Hematopoietic multipotent progenitor cell treated with erythropoietin and hydrocortisone succinate and interleukin-3 and kit ligand, for 15 days (in vitro differentiated cells): Measurements from ENCODE around the gene PRPH2.

ENCODE experiments used
- DNase-seq: peaks from one replicate; pipeline ENCODE4 v3.0.0-alpha.2; 2015; ENCODE audit warnings: low spot score

PRPH2 gene

GRCh38 chr6:42698217-42698616, 24.2 kb downstream of the PRPH2 start:
- DNase-seq = no peak

GRCh38 chr6:42697268-42697655, 25.1 kb downstream of the PRPH2 start:
- DNase-seq = no peak

- peak; percentile 73 for DNase-seq
These were observed 25.7 kb downstream of the PRPH2 start for GRCh38 chr6:42696526-42697267.

GRCh38 chr6:42694586-42694985, 27.8 kb downstream of the PRPH2 start:
- no peak for DNase-seq

- no peak for DNase-seq
These were observed 28.6 kb downstream of the PRPH2 start for GRCh38 chr6:42693725-42694323.

- DNase-seq = no peak
These were observed 30.1 kb downstream of the PRPH2 start for GRCh38 chr6:42692137-42692911.

GRCh38 chr6:42690872-42691271, 31.5 kb downstream of the PRPH2 start:
- no peak for DNase-seq

- no peak for DNase-seq
These were observed 32.2 kb downstream of the PRPH2 start for GRCh38 chr6:42690151-42690702.

GRCh38 chr6:42689371-42689770, 33.0 kb downstream of the PRPH2 start:
- no peak for DNase-seq

GRCh38 chr6:42688281-42688680, 34.1 kb downstream of the PRPH2 start:
- DNase-seq = no peak

- DNase-seq = no peak
These were observed 43.0 kb downstream of the PRPH2 start for GRCh38 chr6:42679358-42679757.

- no peak for DNase-seq
These were observed 47.6 kb downstream of the PRPH2 start for GRCh38 chr6:42674780-42675179.

- DNase-seq = peak; percentile 83
These were observed 48.0 kb downstream of the PRPH2 start for GRCh38 chr6:42674368-42674767.

- no peak for DNase-seq
These were observed 57.7 kb downstream of the PRPH2 start for GRCh38 chr6:42664718-42665117.

- DNase-seq = peak; percentile 85
These were observed 60.8 kb downstream of the PRPH2 start for GRCh38 chr6:42661540-42662153.

- DNase-seq = no peak
These were observed 62.6 kb downstream of the PRPH2 start for GRCh38 chr6:42659806-42660205.

GRCh38 chr6:42653851-42654250, 68.5 kb downstream of the PRPH2 start:
- no peak for DNase-seq

- DNase-seq = no peak
These were observed 70.2 kb downstream of the PRPH2 start for GRCh38 chr6:42652024-42652746.
